Mesothelial cell of epicardium (in vitro differentiated cells): ENCODE results near the gene BTBD8. TPM values are rescaled to one million over a fixed set of nuclear protein-coding genes. Genes with fewer than 3 reads are reported as not detected.

Source experiments
- DNase-seq, 2 experiments: peaks; one replicate each; pipeline ENCODE4 v3.0.0; 2021; ENCODE audit warnings: low spot score in 2 of 2; ENCODE audit not compliant: unreplicated experiment in 2 of 2
- H3K27ac Mint-ChIP-seq: 2 replicates; pipeline ENCODE4 v1.8.0; 2021; ENCODE audit warnings: mixed read lengths
- H3K27me3 Mint-ChIP-seq: 2 replicates; pipeline ENCODE4 v1.8.0; 2021; ENCODE audit warnings: low read depth, mixed read lengths
- H3K36me3 Mint-ChIP-seq: 2 replicates; pipeline ENCODE4 v1.8.0; 2021; ENCODE audit warnings: mixed read lengths
- H3K4me1 Mint-ChIP-seq: 2 replicates; pipeline ENCODE4 v1.8.0; 2021; ENCODE audit warnings: mixed read lengths
- H3K4me3 Mint-ChIP-seq: 2 replicates; pipeline ENCODE4 v1.8.0; 2021; ENCODE audit warnings: mild to moderate bottlenecking, moderate library complexity, mixed read lengths
- H3K9me3 Mint-ChIP-seq: 2 replicates; pipeline ENCODE4 v1.8.0; 2021; ENCODE audit warnings: mixed read lengths
- CTCF ChIP-seq: fragments of 200-600 bp; sonication (generic); IDR thresholded peaks from one replicate; pipeline ENCODE4 v1.5.0; 2021; ENCODE audit warnings: antibody characterized with exemption; ENCODE audit not compliant: unreplicated experiment
- total RNA-seq: library from RNA; stranded (reverse); gene quantifications from 3 replicates; pipeline ENCODE4 v1.2.1, GENCODE V29; 2021

Gene BTBD8
- total RNA-seq, 1 donor from 2014 or later: 8.4 TPM

- Mint-ChIP-seq H3K4me3 (no peak overlapping the region), H3K9me3 (peaks cover 42% of the 10 kb centered on the region), H3K27me3 (no peaks in the 10 kb centered on the region), H3K4me1 (peaks cover 2% of the 10 kb centered on the region), H3K27ac (no peak overlapping the region), H3K36me3 (peaks cover 36% of the 10 kb centered on the region)
- TF ChIP-seq CTCF: no peak
- no peak for DNase-seq
Observed at GRCh38 chr1:92084651-92085050, 4.5 kb downstream of the BTBD8 start.

GRCh38 chr1:92085727-92086126, 5.6 kb downstream of the BTBD8 start:
- DNase-seq: no peak
- no peak for TF ChIP-seq CTCF
- H3K9me3 Mint-ChIP-seq: peaks cover 42% of the 10 kb centered on the region
- H3K27me3 Mint-ChIP-seq: no peaks in the 10 kb centered on the region
- peaks cover 2% of the 10 kb centered on the region for H3K4me1 Mint-ChIP-seq
- no peak overlapping the region for H3K4me3 Mint-ChIP-seq
- peaks cover 43% of the 10 kb centered on the region for H3K36me3 Mint-ChIP-seq
- no peak overlapping the region for H3K27ac Mint-ChIP-seq

GRCh38 chr1:92087542-92087941, 7.4 kb downstream of the BTBD8 start:
- no peak overlapping the region for H3K4me3 Mint-ChIP-seq
- H3K27ac Mint-ChIP-seq: no peak overlapping the region
- no peaks in the 10 kb centered on the region for H3K27me3 Mint-ChIP-seq
- H3K9me3 Mint-ChIP-seq: peaks cover 42% of the 10 kb centered on the region
- TF ChIP-seq CTCF: no peak
- DNase-seq: no peak
- no peaks in the 10 kb centered on the region for H3K4me1 Mint-ChIP-seq
- peaks cover 48% of the 10 kb centered on the region for H3K36me3 Mint-ChIP-seq

- peaks cover 13% of the 10 kb centered on the region for H3K9me3 Mint-ChIP-seq
- H3K4me1 Mint-ChIP-seq: no peaks in the 10 kb centered on the region
- no peak overlapping the region for H3K27ac Mint-ChIP-seq
- no peak for TF ChIP-seq CTCF
- peaks cover 23% of the 10 kb centered on the region for H3K36me3 Mint-ChIP-seq
- H3K4me3 Mint-ChIP-seq: no peak overlapping the region
- no peak for DNase-seq
- H3K27me3 Mint-ChIP-seq: no peaks in the 10 kb centered on the region
Observed at GRCh38 chr1:92091625-92092024, 11.5 kb downstream of the BTBD8 start.

GRCh38 chr1:92094090-92094489, 13.9 kb downstream of the BTBD8 start:
- no peak for DNase-seq
- H3K36me3 Mint-ChIP-seq: peaks cover 28% of the 10 kb centered on the region
- H3K9me3 Mint-ChIP-seq: no peaks in the 10 kb centered on the region
- H3K4me3 Mint-ChIP-seq: no peak overlapping the region
- no peak overlapping the region for H3K27ac Mint-ChIP-seq
- no peaks in the 10 kb centered on the region for H3K27me3 Mint-ChIP-seq
- H3K4me1 Mint-ChIP-seq: no peaks in the 10 kb centered on the region
- TF ChIP-seq CTCF: no peak

GRCh38 chr1:92094595-92094994, 14.4 kb downstream of the BTBD8 start:
- H3K27ac Mint-ChIP-seq: no peak overlapping the region
- H3K9me3 Mint-ChIP-seq: no peaks in the 10 kb centered on the region
- H3K4me3 Mint-ChIP-seq: no peak overlapping the region

More at GRCh38 chr1:92094595-92094994, 14.4 kb downstream of the BTBD8 start:
- Mint-ChIP-seq H3K27me3 (no peaks in the 10 kb centered on the region), H3K36me3 (peaks cover 26% of the 10 kb centered on the region), H3K4me1 (no peaks in the 10 kb centered on the region)
- no peak for DNase-seq
- no peak for TF ChIP-seq CTCF
